Ishikawa (cell line): ENCODE results near the gene ORM2.

Experiments
- CEBPB ChIP-seq: IDR thresholded peaks from 2 replicates; pipeline ENCODE4 v1.6.1; 2012
- CREB1 ChIP-seq: IDR thresholded peaks from 2 replicates; pipeline ENCODE4 v1.6.1; 2012; ENCODE audit warnings: low read depth
- EGR1 ChIP-seq: IDR thresholded peaks from 2 replicates; pipeline ENCODE4 v1.6.1; 2012
- EP300 ChIP-seq: IDR thresholded peaks from 2 replicates; pipeline ENCODE4 v1.6.1; 2012; ENCODE audit warnings: borderline replicate concordance
- FOXM1 ChIP-seq: IDR thresholded peaks from 2 replicates; pipeline ENCODE4 v1.6.1; 2012; ENCODE audit warnings: low read depth, borderline replicate concordance
- MAX ChIP-seq: IDR thresholded peaks from 2 replicates; pipeline ENCODE4 v1.6.1; 2012
- NFIC ChIP-seq: IDR thresholded peaks from 2 replicates; pipeline ENCODE4 v1.6.1; 2012
- RAD21 ChIP-seq: IDR thresholded peaks from 2 replicates; pipeline ENCODE4 v1.6.1; 2012; ENCODE audit warnings: low read depth
- REST ChIP-seq: IDR thresholded peaks from 2 replicates; pipeline ENCODE4 v1.6.1; 2012; ENCODE audit warnings: low read depth, mild to moderate bottlenecking
- TAF1 ChIP-seq: IDR thresholded peaks from 2 replicates; pipeline ENCODE4 v1.6.1; 2012; ENCODE audit warnings: low read depth, mild to moderate bottlenecking
- TCF12 ChIP-seq: IDR thresholded peaks from 2 replicates; pipeline ENCODE4 v1.6.1; 2012; ENCODE audit warnings: low read depth
- TEAD4 ChIP-seq: IDR thresholded peaks from 2 replicates; pipeline ENCODE4 v1.6.1; 2012
- USF1 ChIP-seq: IDR thresholded peaks from 2 replicates; pipeline ENCODE4 v1.6.1; 2012
- YY1 ChIP-seq: IDR thresholded peaks from 2 replicates; pipeline ENCODE4 v1.6.1; 2012; ENCODE audit warnings: low read depth
- ZBTB7A ChIP-seq: IDR thresholded peaks from 2 replicates; pipeline ENCODE4 v1.6.1; 2012; ENCODE audit warnings: low read depth

ORM2 gene

GRCh38 chr9:114375386-114376175, 45.9 kb downstream of the ORM2 start:
- TF ChIP-seq CREB1 (no peak), NFIC (no peak), CEBPB (no peak), USF1 (no peak)

DNA sequence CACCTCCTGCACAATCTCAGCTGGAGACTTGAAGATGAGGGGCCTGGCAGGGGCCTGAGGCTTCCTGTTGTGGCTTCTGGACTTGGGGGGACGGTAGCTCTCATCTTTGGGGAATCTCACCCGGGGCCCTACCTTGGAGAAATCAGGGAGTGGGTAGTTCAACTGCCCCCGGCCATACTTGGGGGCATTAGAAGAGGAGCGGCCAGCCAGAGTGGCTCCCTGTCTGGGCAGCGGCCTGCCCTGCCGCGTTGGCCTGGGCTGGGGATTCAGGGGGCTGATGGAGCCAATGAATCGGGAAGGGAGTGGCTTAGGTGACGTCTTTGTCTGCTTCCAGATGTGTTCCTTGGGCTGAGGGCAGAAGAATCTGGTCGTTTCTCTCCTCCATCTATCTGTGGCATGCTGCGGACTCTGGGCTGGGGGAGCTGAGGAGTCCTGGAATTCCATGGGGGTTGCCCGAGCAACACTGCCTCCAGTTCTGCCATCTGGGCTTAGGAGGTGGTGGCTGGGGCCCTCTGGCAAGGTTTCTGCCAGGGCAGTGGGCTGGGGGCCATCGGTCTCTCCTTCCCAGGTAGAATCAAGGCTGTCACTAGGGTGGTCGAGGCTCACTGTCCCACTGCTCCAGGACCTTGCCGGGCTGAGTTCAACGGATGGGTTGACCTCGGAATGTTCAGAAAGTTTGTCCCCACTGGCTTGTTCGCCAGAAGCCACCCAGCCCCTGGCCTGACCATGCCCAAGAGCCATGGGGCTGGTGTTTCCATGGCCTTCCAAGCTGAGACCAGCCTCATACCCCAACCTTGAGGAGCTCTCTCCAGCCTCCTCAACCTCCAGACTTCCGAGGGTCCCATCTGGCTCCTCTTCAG, 47.1 kb downstream of the ORM2 start:
- no peak for TF ChIP-seq FOXM1
- no peak for TF ChIP-seq EGR1
- TF ChIP-seq RAD21: no peak
- TF ChIP-seq TCF12: no peak
- no peak for TF ChIP-seq CREB1
- no peak for TF ChIP-seq TAF1
- no peak for TF ChIP-seq REST
- TF ChIP-seq MAX: no peak
- no peak for TF ChIP-seq NFIC
- TF ChIP-seq EP300: no peak
- no peak for TF ChIP-seq YY1
- TF ChIP-seq CEBPB: no peak
- no peak for TF ChIP-seq TEAD4
- TF ChIP-seq ZBTB7A: no peak
- no peak for TF ChIP-seq USF1

DNA sequence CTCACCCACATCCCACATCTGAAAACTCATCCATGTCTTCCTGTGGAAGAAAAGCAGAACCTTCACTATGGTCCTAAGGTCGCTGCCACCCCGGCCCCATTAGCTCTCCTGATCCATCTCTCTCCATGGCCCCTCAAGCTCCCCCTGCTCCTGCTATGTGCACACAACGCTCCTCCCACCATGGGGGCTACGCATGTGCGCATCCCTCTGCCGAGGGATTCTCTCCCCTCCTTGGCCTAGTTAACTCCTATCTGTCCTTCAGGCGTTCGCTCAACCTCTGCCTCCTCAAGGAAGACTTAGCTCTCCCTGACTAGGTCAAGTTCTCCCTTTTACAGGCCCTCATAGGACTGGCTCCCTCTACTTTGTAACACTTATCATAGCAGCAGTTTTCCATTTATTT, 48.3 kb downstream of the ORM2 start:
- TF ChIP-seq RAD21 (no peak), YY1 (no peak), MAX (no peak), EGR1 (no peak), TAF1 (no peak)

DNA sequence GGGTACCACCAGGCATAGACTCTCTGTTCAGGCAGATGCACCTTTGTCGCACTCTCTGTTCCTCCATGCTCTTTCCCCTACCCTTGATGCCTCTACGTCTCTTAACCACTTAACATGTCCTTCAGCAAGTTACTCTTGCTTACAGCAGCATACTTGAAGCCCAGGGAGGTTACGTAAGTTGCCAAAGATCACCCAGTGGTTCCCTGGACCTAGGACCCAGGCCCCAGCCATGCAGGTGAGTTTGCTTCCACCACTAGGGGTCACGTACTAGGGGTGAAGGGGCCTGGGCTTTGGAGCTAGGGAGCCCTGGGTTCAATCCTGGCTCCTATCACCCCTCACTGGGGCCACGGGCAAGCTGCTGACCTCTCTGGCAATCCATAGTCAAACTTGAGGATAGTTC, 49.2 kb downstream of the ORM2 start:
- TF ChIP-seq CREB1 (no peak), REST (no peak), CEBPB (no peak), RAD21 (no peak), MAX (no peak), TCF12 (no peak), EP300 (no peak), USF1 (no peak), ZBTB7A (no peak), NFIC (no peak), YY1 (no peak), EGR1 (no peak), TAF1 (no peak), TEAD4 (no peak), FOXM1 (no peak)
